Measurements from ENCODE around the gene PLB1.
"Not testable (repeated sequence)": the region's sequence is repeated elsewhere in the genome, so short reads cannot be mapped to it uniquely, and the experiment has no call there.

GRCh38 chr2:28472641-28473040 lies 23.2 kb upstream of the PLB1 start:
- not testable (repeated sequence) for TF ChIP-seq CTCF (conservative IDR thresholded peaks at IDR 0.05; ENCODE audit: low read length); EZH2phosphoT487 (IDR thresholded peaks at IDR 0.05; ENCODE audit: borderline replicate concordance)
